ENCODE data around the gene PLEKHM3.

GRCh38 chr2:207816546-207816945 is 208.8 kb downstream of the PLEKHM3 start:
- no peak for TF ChIP-seq POLR2AphosphoS5 (IDR thresholded peaks at IDR 0.05; ENCODE audit: low read depth, low read length)
- TF ChIP-seq TAF1 (IDR thresholded peaks at IDR 0.05; ENCODE audit: low read depth, low read length), result no peak
- no peak for TF ChIP-seq POLR2A (IDR thresholded peaks at IDR 0.05; ENCODE audit: low read depth, low read length)
- TF ChIP-seq PAX5 (IDR thresholded peaks at IDR 0.05; ENCODE audit: insufficient read depth, low read length, severe bottlenecking), result no peak
- TF ChIP-seq SPI1 (IDR thresholded peaks at IDR 0.05; ENCODE audit: low read depth, low read length), result no peak

All from GM12891 (cell line).